Hippocampal formation (tissue), 2 donors: ENCODE measurements around the gene CCDC6.
"Not testable (repeated sequence)": the region's sequence is repeated elsewhere in the genome, so short reads cannot be mapped to it uniquely, and the experiment has no call there.

ENCODE experiments used
- DNase-seq, 2 donors: peaks; one replicate each; lab custom pipeline; 2025; lab: John Stamatoyannopoulos, UW

CCDC6 gene

DNA sequence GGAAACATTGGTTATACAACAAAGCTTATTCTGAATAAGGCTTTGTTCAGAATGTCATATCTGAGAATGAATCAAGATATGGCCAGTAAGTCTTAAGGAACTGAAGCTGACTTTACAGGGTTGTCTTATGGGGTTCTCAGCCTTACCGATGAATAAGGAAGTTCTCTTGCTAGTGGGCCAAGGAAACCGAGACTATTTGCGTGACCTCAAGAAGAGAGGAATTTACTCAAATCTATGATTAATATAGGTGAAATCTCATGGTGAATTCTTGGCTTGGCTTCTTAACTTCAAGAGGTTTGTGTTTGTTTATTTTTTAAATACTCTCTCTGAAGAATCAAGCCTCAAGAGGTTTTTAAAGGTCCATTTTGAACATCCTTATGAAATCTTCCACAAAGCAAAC lies 148.4 kb downstream of the CCDC6 start:
- DNase-seq, result no peak

DNA sequence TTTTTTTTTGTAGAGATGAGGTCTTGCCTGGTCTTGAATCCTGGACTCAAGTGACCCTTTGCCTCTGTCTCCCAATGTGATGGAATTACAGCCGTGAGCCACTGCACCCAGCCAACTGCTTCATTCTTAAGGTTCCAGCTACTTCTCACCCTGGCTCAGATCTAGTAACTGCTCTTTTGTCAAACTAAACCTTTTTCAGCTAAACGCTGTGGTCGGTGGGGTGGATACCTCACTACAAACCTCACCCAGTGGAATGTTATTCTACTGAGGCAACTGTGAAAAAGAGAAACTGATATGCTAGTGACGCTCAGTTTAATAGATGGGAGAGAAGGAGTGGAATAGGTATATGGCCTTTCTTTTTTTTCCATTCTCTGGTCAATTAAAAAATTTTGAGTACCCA lies 151.4 kb downstream of the CCDC6 start:
- no peak for DNase-seq

DNA sequence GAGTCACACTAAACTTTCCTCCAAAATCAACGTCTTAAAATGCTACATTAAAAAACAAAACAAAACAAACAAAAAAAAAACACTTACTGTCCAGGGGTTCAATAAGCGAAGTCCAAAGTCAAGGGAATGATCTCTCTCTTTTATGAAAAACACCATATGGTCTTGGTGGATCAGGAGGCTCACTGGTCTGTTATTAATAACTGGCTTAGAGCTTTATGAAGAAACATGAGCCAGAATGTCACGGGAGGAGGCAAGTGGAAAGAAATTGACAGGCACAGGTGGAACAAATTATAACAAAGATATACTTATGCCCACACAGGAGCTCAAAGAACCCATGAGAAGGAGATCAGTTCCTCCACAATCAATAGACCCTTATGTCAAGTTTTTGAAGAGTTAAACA lies 153.1 kb downstream of the CCDC6 start, which contains the start of gene MRLN:
Gene MRLN (minus strand): TSS at position 189 of the 400 bp plus-strand sequence.
- no peak for DNase-seq

DNA sequence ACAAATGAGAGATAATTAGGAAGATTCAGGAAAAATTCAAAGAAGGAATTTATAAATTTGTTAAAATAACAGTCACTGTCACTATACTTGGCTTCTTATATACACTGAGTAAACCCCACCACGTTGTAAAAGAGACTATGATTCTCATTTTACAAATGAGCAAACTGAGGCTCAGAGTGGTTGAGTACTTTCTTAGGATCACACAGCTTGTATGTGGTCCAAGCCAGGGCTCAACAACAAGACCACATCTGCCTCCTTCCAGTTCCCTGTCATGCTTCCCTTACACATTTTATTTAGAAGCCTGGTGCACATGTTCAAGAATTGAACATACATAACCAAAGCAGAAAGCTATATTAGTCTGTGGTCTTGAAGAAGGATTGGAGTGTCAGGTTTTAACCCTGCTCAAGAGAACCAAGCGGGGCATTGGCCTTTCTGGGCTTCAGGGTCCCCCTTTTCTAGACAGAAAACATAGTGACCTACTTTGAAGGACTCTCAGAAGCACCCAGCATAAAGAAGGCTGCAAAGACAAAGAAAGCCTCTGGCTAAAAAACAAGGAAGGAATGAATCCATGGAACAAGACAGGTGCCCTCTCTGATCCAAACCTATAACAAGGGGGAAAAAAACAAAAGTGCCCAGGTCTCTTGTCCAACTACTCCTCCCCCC lies 153.9 kb downstream of the CCDC6 start:
- no peak for DNase-seq

DNA sequence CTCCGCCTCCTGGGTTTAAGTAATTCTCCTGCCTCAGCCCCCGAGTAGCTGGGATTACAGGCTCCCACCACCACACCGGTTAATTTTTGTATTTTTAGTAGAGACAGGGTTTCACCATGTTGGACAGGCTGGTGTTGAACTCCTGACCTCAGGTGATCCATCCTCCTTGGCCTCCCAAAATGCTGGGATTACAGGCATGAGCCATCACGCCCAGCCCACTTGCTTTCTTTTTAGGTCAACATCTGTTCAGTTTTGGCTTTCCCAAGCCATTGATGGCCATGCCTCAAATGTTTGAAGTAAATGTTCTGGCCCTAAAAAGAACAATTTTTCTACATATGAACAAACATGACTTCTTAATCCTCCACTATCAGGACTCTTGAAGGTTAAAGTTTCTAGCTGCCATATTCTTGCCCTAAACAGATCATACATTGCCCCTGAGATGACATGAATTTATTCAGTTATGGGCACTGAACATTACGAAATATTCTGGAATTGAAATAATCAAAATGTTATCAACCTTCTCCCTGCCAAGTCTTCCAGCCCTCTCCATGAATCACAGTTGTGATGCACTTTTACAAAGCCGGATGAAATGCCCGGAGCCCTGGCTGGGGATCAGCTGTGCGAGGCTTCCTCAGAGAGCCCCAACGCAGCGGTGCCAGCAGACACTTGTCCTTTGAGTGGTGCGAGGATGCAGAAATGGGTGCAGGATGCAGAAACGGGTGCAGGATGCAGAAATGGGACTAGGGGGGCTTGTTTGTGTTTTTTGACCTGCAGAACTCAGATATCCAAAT lies 156.0 kb downstream of the CCDC6 start:
- DNase-seq, result no peak

DNA sequence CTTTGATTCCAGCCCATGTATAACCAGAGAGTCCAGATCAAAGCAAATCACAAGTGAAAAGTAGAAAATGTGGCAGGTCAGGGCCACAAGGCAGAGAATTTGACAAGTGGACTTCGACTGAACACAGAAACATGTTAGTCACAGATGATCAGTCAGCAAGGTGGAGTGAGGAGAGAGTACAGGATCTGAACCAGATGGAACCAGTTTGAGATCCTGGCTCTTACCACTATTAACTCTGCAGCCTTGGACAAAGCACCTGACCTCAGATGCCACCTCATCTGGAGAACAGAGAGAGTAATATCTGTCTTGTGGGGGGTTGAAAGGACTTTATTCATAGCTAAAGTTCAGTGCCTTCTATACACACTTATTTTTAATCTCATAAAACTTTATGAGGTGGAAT lies 157.5 kb downstream of the CCDC6 start:
- no peak for DNase-seq

DNA sequence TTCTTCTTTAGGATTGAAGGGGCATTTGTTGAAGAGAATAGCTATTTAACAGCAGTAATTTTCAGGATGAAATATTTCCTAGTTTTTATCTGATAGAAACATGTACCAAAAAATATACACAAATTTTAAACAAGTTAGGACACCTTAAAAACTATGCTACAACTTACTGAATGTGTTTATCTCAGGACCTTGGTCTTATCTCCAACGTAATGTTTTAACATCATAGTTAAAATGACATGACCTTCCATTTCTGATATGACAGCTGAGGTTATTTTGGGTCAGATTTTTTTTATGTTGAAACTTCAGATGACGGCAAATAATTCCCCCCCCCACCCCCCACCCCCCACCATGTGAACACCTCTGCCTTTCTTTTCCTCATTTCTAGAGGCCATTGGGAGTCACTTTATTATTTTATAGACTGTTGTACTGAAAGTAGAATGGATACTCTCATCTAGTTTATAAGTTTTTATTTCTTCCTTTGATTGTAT lies 161.1 kb downstream of the CCDC6 start:
- no peak for DNase-seq

DNA sequence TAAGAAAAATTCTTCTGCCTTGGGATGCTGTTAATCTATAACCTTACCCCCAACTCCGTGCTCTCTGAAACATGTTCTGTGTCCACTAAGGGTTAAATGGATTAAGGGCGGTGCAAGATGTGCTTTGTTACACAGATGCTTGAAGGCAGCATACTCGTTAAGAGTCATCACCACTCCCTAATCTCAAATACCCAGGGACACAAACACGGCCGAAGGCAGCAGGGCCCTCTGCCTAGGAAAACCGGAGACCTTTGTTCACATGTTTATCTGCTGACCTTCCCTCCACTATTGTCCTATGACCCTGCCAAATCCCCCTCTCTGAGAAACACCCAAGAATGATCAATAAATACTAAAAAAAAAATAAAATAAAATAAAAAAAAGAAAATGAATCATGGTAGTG lies 161.6 kb downstream of the CCDC6 start:
- DNase-seq, result not testable (repeated sequence)

DNA sequence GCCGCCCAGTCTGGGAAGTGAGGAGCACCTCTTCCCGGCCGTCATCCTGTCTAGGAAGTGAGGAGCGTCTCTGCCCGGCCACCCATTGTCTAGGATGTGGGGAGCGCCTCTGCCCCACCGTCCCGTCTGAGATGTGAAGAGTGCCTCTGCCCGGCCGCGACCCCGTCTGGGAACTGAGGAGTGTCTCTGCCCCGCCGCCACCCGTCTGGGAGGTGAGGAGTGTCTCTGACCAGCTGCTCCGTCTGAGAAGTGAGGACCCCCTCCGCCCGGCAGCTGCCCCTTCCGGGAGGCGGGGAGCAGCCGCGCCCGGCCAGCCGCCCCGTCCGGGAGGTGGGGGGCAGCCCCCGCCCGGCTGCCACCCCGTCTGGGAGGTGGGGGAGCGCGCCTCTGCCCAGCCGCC lies 162.2 kb downstream of the CCDC6 start:
- DNase-seq, result not testable (repeated sequence)

DNA sequence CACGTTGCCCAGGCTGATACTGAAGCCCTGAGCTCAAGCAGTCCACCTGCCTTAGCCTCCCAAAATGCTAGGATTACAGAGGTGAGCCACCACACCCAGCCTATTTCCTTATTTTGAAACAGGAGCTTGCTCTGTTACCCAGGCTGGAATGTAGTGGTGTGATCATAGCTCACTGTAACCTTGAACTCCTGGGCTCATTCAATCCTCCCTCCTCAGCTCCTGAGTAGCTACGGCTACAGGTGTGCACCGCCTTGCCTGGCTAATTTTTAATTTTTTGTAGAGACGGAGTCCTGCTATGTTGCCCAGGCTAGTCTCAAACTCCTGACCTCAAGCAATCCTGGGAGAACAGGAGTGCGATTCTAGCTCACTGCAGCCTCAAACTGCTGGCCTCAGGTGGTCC lies 164.8 kb downstream of the CCDC6 start:
- no peak for DNase-seq

DNA sequence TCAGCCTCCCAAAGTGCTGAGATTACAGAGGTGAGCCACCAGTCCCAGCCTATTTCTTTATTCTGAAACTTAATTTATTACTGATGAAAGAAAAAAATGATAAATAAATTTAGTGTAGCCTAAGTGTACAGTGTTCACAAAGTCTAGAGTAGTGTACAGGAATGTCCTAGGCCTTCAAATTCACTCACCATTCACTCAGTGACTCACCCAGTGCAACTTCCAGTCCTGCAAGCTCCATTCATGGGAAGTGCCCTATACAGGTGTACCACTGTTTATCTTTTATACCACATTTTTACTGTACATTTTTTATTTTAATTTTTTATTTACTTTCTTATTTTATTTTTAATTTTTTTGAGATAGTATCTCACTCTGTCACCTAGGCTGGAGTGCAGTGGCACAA lies 165.3 kb downstream of the CCDC6 start:
- no peak for DNase-seq
